ENCODE data around the gene GRPEL1.
"Not testable (repeated sequence)": the region's sequence is repeated elsewhere in the genome, so short reads cannot be mapped to it uniquely, and the experiment has no call there.

The GRPEL1 gene

DNA sequence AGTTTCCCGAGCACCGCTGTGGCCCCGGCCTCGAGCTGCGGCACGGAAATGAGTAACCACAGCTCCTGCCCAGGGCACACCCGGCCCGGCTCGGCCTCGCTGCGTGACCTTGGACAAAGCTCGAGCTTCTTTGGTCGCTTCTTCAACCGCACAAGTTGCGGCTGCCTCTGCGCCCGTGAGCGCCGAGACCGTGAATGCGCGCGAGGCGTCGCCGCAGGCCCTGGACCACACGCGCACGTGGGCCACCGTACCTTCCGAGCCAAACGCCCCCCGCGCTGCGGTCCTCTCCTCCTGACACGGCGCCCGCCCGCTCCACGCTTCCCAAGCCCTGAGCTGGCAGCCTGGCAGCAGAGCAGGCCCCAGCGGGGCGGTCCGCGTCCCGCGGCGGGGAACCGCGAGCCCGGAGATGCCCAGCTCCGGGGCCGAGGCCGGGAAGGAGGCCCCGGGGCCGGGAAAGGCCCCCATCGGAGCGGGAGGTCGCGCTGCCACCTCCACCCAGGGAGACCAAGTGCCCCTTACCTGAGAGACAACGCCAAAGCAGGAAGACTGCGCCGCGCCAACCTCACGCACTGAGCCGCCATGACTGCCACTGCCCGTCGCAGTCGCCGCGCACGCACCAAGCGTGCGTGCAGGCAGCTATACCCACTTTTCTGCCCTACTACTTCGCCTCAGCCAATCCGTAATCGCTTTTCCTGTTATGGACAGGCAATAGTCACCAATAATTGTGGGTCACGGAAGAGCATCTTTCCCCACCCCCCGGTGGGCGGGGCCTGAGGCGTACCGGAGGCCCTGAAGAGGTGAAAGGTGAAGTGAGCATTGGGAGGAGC, at the start of gene GRPEL1:
Gene GRPEL1, minus strand, starts transcription at position 613 of the 827 bp plus-strand sequence. Its CDS starts 32 bp downstream, at position 581.
- peak; percentile 100 for DNase-seq

DNA sequence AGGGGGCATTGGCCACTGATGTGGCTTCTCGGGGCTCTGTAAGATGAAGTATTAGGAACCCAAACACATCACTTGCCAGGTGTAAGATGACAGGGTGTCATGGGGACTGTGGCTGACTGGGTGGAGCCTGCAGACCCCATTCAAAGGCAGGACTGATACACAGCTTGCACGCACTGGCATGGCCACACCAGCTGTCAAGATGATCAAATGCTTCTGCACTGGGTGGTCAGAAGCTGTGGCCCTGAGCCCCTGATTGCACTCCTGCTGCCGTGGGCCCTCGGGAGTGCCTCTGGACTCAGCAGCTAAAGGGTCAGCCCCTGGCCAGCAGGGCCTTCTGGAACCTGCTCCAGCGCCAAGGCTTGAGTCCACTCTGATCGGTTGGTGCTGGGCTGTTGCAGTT, 48.8 kb upstream of the GRPEL1 start:
- DNase-seq, result no peak

DNA sequence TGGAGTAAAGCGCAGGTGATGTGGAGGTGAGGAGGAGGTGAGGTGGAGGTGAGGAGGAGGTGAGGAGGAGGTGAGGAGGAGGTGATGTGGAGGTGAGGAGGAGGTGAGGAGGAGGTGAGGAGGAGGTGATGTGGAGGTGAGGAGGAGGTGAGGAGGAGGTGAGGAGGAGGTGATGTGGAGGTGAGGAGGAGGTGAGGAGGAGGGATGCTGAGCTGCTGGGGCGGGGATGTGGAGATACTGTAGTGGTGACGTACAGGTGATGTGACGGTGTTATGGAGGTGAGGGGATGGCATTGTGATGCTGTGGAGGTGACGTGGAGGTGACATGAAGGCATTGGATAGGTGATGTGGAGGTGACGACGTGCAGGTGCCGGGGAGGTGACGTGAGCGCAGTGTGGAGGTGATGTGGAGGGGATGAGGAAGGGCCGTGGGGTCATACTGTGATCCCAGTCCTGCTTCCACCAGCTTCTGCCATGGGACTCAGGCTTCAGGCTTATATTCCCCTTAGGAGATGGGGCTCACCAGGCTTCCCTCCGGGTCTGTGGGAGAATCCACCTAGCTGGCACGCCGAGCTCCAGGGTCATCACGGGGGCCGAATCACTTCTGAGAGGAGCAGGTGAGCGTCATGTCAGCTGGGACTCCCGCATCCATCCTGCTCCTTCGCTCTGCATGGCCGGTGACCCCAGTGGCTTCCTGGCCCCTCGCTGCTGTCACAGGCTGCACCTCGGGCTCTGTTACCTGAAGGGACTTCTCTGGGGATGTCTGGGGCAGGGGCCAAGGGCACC, 47.9 kb upstream of the GRPEL1 start:
- no peak for DNase-seq

DNA sequence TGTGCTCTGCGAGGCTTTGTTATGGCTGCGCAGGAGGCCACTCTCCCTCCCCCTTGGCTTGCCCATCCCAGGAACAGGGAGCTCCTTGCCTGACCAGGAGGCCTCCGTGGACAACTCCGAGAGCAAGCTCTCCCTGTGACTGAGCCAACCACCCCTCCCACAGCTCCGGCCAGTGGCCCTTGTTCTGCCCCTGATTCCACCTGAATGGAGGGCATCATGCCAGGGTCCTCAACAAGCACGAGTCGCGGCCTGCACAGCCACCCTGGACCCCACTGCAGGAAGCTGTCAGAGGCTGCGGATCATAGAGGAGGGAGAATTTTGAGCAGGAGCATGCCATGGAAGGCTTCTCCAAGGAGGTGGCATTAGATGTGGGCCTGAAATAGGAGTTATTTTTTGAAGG, 44.8 kb upstream of the GRPEL1 start:
- no peak for DNase-seq

DNA sequence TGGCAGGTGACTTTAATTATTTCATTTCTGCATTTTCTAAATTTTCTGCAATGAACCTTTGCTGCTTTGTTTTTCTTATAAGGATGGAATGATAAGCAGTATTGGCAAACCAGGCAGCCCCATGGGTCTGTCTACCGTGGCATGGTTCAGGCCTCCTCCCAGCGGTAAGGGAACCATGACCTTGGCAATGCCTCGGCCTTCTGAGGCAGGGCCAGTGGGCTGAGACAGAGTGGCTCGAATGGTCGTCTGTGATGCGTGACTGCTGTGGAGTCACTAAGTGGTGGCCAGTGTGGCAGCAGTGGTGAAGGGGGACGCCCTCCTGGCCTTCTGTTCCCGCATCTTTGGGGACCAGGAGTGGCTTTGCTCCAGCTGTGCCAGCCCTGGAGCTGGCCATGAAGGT, 43.6 kb upstream of the GRPEL1 start:
- no peak for DNase-seq

DNA sequence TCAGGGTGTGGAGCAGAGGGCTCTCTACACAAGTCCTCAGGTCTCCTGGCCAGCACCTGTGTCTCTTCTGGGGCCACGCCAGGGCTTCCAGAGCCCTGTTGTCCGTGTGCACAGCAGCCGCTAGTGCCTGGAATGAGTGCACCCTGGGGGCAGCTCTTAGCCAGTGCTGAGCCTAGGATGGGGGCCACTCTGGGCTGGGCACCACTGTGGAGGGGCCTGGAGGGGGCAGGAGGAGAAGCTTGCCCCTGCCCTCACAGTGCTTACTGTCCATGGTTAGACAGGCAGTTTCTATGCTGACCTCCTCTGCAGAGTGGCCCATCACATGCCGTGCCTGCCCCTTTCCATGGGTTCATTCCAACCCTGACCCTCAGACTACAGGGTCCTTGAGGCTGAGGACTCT, 42.7 kb upstream of the GRPEL1 start:
- DNase-seq, result no peak

DNA sequence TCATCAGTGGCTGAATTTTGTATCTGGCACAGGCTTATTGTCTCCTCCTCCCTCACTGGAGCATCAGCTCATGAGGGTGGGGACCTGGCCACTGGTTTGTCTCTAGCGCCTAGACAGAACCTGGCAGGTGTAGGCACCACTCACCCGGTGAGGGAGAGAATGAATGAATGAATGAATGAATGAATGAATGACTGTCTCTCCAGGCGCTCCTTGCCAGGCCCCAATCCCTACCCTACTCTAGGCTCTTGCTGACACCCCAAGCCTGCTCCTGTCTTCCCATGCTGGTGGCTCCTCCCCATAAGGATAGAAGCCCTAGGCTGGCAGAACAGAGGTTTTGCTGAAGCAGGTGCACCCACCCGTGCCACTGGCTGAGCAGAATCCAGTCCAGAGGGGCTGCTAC, 41.3 kb upstream of the GRPEL1 start:
- no peak for DNase-seq

DNA sequence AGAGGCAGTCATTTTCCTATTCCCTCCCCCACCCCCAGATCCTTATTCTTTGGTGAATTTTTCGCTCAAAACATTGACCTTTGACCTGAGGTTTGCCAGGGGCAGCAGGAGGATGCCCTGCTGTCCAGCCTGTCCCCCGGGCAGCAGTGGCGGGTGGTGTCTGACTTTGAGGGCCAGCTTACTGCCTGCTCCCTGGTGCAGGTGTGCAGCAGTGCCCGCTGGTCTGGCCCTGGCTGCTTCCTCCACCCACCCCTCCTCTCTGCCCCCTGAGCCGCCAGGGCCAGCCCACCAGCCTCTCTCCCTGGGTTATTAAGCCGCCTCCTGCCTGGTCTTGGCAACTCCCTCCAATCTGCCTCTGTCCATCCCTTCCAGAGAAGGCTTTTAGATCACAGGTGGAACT, 40.8 kb upstream of the GRPEL1 start:
- DNase-seq, result no peak

DNA sequence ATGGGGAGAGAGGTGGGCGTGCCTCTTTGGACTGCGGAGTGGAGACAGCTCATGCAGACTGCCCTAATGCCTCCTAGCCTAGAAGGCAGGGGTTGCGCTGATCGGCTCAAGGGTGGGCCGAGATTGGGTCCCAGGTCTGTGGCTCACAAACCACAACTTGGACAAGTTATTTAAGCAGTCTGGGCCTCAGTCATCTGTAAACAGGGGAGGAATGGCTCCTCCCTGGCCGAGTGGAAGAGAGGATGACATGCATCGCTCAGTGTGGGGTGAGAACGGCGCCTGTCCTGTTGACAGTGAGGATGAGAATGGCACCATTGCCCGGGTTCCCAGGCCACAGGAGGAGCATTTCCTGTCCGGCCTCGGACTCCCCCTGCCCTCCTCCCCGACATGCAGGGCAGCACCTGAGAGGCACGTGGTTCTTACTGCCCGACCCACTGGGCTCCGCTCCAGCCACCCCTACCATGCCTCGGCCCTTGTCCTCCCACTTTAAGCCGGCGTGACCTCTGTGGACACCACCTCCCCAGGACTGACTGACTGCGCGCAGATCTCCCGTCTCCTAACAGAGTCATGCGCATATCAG, 40.3 kb upstream of the GRPEL1 start:
- no peak for DNase-seq

DNA sequence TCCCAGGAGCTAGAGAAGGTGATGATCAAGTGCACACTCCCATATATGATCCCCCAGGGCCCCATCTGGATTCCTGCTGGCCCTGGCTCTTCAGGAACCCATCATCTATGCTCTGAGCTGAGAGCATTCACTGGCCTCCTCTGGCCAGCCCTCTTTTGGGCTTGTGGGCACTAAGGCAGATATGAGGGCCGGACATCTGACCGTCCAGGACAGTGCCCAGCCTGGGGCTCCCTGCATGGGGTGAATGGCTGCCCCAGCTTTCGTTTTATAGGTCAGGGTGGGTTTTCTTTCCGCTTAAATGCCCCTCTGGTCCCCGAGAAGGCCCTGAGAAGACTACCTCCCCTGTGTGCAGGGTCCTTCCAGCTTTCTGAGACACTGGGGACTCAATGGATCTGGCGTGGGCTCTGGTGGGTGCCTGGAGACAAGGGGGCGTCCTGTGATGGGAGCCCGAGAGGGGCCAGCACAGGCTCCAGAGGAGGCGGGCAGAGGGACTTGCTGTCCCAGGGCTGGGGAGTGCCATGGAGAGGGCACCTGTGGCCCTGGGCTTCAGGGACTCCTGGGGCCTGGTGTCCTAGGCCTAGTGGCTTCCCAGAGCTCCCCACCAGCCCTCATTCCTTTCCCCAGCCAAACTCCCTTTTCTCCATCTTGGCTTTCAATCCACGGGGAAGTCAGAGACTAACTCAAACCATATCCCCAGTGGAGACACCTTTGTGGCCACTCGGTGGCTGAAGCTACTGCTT, 39.5 kb upstream of the GRPEL1 start:
- DNase-seq, result no peak

DNA sequence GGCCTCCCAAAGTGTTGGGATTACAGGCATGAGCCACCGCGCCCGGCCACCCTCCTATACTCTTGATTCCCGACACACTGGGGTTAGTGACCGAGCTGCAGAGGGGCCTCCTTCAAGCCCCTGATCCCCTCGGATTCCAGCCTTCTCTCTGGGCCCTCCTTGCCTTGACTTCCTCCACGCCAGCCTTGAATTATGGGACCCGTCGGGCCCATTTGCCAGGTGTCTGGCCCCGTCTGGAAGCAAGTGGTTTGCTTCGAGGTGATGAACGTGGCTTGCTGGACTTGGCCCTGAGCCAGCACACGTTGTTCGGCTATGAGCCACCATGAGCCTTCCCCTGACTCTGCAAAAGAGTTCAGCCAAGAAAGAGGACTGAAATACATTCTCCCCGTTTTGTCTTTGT, 37.4 kb upstream of the GRPEL1 start:
- no peak for DNase-seq

DNA sequence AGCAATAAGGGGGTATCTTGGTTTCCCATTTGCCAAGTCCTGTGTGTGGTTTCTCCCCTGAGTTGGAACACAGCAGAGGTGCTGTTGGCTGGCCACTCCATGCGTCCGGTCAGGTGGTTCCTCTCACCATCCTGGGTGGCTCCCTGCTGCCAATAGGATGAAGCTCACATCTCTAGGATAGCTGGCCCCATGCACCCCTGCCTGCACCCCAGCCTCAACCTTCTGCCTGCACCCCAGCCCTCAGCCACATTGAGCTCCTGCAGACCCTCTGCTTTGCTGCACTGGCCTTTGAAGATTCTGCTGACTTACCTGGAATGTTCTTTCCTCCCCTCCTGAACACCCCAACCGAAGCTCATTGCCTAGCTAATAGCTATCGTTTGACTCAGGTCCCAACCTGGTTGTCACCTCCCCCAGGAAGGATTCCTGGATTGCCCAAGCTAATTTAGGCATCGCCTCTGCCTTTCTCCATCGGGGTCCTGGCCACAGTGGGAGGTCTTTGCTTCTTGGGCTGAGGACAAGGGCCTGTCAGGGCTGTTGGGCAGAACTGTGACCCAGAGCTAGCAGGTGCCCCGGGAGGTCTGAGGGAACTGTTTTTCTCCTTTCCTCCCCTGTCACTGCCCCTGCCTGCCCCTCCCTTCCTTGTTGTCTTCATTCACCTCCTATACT, 36.6 kb upstream of the GRPEL1 start:
- DNase-seq, result no peak

DNA sequence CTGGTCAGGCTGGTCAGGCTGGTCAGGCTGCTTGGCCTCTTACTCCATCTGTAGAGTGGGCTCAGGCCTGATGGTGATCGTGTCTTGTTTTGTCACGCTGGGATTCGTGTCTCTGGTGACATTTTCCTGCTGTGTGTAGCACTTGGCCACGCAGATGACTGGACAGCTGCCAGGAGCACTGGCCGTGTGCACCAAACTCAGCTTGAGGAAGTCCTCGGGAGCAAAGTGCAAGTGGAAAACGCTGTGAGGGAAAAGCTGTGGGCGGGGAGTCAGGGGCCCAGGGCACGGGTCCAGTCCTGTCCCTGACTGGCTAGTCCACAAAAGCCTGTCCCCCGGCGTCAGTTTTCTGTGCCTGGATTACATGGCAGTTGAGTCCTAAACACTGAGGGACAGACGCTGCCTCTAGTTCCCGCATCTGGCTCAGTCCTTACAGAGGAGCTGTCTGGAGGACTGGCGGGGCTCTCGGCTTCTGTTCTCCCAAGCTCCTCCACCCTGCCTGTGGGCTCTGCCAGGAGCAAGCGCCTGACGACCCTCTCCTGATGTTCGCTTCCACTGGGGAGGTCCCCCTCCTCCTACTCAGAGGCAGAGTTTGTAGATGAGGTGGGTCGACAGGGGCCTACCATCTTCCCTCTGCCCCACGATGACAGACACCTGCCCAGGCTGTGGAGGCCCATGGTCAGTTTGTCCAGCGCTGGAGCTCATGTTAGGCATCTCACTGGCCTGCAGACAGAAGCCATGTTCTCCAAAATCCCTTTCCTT, 35.9 kb upstream of the GRPEL1 start:
- DNase-seq, result peak in 1 of 2 donors; percentile 38

DNA sequence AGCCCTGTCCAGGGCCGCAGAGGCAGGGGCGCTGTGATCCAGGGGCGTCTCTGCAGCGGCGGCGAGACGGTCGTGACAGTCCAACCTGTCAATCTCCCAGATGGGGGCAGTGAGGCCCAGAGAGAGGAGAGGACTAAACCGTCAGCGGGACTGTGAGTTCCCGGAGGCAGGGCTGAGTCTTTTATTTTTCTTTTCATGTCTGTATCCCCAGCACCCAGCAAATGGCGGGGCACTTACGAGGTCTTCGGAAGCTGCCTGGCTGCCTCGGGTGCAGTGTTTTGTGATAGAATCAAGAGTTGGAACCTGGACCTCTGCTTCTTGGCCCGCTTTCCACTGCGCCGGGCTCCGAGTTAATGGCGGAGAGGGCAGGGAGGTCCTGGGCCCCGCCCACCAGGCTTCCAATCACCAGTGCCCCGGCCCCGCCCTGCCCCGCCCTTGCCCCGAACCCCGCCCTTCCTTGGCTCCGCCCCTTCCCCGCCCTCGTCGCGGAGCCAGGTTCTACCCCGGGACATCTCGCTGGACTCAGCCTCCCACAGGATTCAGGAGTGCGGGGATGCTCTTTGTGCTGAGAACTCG, 35.3 kb upstream of the GRPEL1 start:
- peak; percentile 71 to 85 for DNase-seq

DNA sequence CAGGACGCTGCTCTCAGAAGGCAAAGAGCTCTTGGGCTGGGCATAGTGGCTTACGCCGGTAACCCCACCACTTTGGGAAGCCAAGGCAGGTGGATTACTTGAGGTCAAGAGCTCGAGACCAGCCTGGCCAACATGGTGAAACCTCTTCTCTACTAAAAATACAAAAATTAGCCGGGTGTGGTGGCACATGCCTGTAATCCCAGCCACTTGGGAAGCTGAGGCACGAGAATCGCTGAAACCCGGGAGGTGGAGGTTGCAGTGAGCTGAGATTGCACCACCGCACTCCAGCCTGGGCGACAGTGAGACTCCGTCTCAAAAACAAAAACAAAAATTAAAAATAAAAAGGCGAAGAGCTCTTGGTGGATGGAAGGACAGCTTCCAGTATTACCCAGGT, 34.6 kb upstream of the GRPEL1 start:
- DNase-seq, result not testable (repeated sequence)

DNA sequence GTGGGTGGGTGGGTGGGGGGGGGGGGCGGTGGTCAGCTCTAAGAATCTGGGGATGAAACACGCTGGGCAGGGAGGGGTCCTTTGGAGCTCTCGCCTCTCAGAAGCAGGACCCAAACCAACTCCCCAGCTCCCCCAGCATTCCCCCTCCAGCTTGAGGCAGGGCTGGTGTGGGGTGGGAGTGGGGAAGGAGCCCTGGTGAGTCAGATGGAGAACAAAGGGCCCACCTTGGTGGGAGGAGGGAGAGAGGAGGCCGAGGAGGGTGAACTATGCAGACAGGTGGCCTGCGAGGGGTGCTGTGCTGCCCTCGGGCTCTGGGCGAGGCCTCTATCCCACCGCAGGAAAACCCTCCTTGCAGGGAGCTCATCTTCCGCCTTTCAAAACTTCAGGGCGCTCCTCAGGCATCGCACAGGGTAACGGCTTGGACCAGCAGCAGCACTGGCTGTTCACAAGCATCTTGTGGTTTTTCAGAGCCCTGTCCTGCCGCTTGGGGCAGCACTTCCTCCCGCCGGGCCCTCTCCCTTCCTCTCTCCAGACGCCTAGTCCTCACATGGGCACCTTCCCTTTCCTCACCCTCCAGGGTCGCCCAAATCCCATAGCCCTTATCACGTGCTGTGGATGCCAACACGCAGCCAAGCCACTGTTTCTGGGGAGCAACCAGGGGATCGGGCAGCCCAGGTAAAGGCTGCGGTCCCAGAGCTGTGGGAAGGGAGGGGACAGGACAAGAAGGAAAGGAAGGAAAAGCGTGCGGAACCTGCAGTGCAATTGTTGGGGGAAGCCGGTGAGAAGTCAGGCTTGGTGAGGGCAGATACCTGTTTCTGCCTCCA, 34.0 kb upstream of the GRPEL1 start:
- DNase-seq, result peak; percentile 43 to 71

DNA sequence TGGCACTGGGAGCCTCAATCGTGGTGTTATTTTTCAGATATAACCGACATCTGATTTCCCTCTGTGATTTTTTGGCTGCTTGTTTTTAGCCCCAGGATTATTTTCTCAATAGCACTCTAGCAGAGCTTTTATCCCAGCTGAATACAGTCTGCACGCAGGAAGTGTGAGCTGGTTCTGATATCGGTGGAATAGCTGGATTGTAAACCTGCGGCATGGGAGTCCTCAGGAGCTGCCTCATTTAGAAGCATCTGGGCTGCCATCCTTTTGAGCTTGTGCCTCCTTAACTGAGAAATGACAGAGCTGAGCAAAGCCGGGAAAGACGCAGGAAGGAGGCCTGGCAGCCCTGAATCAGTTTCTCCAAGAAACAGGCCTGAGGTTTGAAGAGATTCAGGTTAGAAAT, 28.4 kb upstream of the GRPEL1 start:
- no peak for DNase-seq

DNA sequence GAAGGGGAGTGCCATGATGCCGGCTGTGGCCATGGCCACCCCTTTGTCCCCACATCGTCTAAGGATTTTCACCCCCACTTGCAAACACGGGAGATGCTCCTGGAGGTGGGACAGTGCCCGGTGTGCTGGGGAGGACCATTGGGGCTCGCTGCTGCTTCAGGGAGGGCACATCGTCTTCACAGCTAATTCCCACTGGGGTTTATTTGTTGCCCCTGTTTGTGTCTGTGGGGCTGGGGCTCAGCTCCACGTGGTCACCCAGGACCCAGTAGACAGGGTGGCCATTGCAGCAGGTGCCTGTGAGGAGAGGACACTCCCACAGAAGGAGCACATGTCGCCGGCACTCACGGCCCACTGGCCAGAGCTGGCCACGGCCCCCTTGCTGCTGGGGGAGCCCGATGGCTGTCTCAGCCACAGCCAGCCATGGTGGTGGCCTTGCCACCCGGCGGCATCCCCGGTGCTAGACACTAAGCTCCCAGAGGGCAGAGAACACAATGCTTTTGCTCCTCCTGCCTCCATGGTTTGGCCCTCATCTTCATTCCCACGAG, 27.8 kb upstream of the GRPEL1 start:
- DNase-seq, result no peak

DNA sequence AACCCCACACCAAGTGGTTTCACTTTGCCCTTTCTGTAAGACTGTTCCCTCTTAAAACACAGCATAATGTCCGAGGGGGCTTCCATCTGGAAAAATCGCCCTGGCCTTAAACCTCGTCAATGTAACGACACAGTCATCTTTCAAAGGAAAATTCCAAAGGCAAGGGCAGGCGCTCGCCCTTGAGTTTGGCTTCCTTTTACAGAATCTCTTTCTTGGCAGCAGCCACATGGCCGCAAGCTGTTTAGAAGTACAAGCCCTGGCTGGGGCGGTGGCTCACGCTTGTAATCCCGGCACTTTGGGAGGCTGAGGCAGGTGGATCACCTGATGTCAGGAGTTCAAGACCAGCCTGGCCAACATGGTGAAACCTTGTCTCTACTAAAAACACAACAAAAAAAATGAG, 27.1 kb upstream of the GRPEL1 start:
- DNase-seq, result no peak

DNA sequence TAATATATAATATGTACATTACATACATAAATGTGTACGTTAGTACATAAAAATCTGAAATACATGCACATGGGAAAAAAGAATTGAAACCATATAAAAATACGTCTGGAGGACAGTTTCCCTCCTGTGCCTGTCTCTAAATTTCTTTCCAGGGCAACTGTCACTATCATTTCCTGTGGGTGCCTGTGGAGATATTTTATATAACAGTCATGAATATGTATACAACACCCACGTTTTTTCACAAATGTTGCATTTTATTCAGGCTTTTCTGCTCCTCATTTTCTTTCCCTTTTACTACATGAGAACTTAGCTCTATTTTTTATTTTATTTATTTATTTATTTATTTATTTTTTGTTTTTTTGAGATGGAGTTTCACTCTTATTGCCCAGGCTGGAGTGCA, 24.2 kb upstream of the GRPEL1 start:
- no peak for DNase-seq
